MM.1S (cell line): Measurements from ENCODE around the gene ORMDL1.

Experiments used
- DNase-seq: peaks from one replicate; pipeline ENCODE4 v3.0.0-alpha.2; 2015
- H2AFZ ChIP-seq: fragments of 300-600 bp; sonication (generic); 2 replicates; pipeline ENCODE4 v1.6.0; 2016; ENCODE audit warnings: antibody characterized with exemption, low read length
- H3F3A ChIP-seq: fragments of 300-600 bp; sonication (generic); 2 replicates; pipeline ENCODE4 v1.6.1; 2016; ENCODE audit warnings: mild to moderate bottlenecking, antibody characterized with exemption, low read length, moderate library complexity, mixed read lengths; ENCODE audit not compliant: insufficient read depth
- H3K27ac ChIP-seq: fragments of 300-600 bp; sonication (generic); 2 replicates; pipeline ENCODE4 v1.5.1; 2016; ENCODE audit warnings: mild to moderate bottlenecking, low read length
- H3K27me3 ChIP-seq: fragments of 300-600 bp; sonication (generic); replicated peaks from 2 replicates; pipeline ENCODE4 v1.6.0; 2016; ENCODE audit warnings: low read length; ENCODE audit not compliant: insufficient read depth
- H3K36me3 ChIP-seq: fragments of 300-600 bp; sonication (generic); replicated peaks from 2 replicates; pipeline ENCODE4 v1.6.1; 2016; ENCODE audit warnings: mild to moderate bottlenecking, low read length, mixed read lengths; ENCODE audit not compliant: insufficient read depth
- H3K4me1 ChIP-seq: fragments of 300-600 bp; sonication (generic); 2 replicates; pipeline ENCODE4 v1.6.1; 2016; ENCODE audit warnings: low read length, mixed read lengths
- H3K4me2 ChIP-seq: fragments of 300-600 bp; sonication (generic); 2 replicates; pipeline ENCODE4 v1.6.0; 2016; ENCODE audit warnings: low read depth, low read length
- H3K4me3 ChIP-seq: fragments of 300-600 bp; sonication (generic); 2 replicates; pipeline ENCODE4 v1.5.1; 2016; ENCODE audit warnings: low read length, mixed read lengths
- H3K79me2 ChIP-seq: fragments of 300-600 bp; sonication (generic); 2 replicates; pipeline ENCODE4 v1.6.1; 2016; ENCODE audit warnings: mixed run types, low read length, mixed read lengths
- H3K9ac ChIP-seq: fragments of 300-600 bp; sonication (generic); 2 replicates; pipeline ENCODE4 v1.6.1; 2016; ENCODE audit warnings: low read length, mixed read lengths
- H3K9me2 ChIP-seq: fragments of 300-600 bp; sonication (generic); replicated peaks from 2 replicates; pipeline ENCODE4 v1.6.1; 2016; ENCODE audit warnings: mild to moderate bottlenecking, low read length, mixed read lengths; ENCODE audit not compliant: insufficient read depth
- H3K9me3 ChIP-seq: fragments of 300-600 bp; sonication (generic); replicated peaks from 2 replicates; pipeline ENCODE4 v1.6.1; 2016; ENCODE audit warnings: mild to moderate bottlenecking, low read length, mixed read lengths; ENCODE audit not compliant: insufficient read depth
- H4K20me1 ChIP-seq: fragments of 300-600 bp; sonication (generic); 2 replicates; pipeline ENCODE4 v1.6.1; 2016; ENCODE audit warnings: mild to moderate bottlenecking, low read length, moderate library complexity, mixed read lengths; ENCODE audit not compliant: insufficient read depth
- EZH2 ChIP-seq: fragments of 300-600 bp; sonication (generic); optimal IDR thresholded peaks from 2 replicates; pipeline ENCODE3; 2017; ENCODE audit warnings: low read depth, mild to moderate bottlenecking, antibody characterized with exemption, low read length, mixed read lengths
- EZH2phosphoT487 ChIP-seq: fragments of 300-600 bp; sonication (generic); IDR thresholded peaks from 2 replicates; pipeline ENCODE4 v1.6.1; 2018; ENCODE audit warnings: antibody characterized with exemption, low read length
- TF ChIP-seq, protein P1 (sequence below): fragments of 300-600 bp; sonication (generic); IDR thresholded peaks from 2 replicates; pipeline ENCODE4 v1.5.1; 2016; ENCODE audit warnings: antibody characterized with exemption, low read length, mixed read lengths

ORMDL1 gene

DNA sequence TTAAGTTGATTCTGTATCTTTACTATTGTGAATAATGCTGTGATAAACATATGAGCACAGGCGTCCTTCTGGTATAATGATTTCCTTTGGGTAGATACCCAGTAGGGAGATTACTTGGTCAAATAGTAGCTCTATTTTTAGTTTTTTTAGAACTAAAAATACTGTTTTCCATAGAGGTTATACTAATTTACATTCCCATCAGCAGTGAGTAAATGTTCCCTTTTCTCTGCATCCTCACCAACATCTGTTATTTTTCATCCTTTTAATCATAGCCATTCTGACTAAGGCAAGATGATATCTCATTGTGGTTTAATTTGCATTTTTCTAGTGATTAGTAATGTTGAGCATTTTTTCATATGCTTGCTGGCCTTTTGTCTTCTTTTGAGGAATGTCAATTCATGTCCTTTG is 35.2 kb upstream of the ORMDL1 start:
- no peak overlapping the region for H3K4me2 ChIP-seq
- no peaks in the 10 kb centered on the region; the same call in 1 of the 2 replicates for H4K20me1 ChIP-seq
- H3K9me2 ChIP-seq, result no peaks in the 10 kb centered on the region
- H3K4me3 ChIP-seq, result no peak overlapping the region
- no peaks in the 10 kb centered on the region for H3K27me3 ChIP-seq
- H3K27ac ChIP-seq, result no peak overlapping the region
- no peak for DNase-seq
- no peaks in the 10 kb centered on the region for H3K36me3 ChIP-seq
- no peak for TF ChIP-seq EZH2phosphoT487
- TF ChIP-seq EZH2, result no peak
- TF ChIP-seq, protein P1, sequence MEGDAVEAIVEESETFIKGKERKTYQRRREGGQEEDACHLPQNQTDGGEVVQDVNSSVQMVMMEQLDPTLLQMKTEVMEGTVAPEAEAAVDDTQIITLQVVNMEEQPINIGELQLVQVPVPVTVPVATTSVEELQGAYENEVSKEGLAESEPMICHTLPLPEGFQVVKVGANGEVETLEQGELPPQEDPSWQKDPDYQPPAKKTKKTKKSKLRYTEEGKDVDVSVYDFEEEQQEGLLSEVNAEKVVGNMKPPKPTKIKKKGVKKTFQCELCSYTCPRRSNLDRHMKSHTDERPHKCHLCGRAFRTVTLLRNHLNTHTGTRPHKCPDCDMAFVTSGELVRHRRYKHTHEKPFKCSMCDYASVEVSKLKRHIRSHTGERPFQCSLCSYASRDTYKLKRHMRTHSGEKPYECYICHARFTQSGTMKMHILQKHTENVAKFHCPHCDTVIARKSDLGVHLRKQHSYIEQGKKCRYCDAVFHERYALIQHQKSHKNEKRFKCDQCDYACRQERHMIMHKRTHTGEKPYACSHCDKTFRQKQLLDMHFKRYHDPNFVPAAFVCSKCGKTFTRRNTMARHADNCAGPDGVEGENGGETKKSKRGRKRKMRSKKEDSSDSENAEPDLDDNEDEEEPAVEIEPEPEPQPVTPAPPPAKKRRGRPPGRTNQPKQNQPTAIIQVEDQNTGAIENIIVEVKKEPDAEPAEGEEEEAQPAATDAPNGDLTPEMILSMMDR, result no peak
- no peaks in the 10 kb centered on the region for H3K4me1 ChIP-seq
- H3K9me3 ChIP-seq, result no peaks in the 10 kb centered on the region
- no peaks in the 10 kb centered on the region for H3F3A ChIP-seq
- no peak overlapping the region for H3K9ac ChIP-seq
- no peaks in the 10 kb centered on the region for H3K79me2 ChIP-seq
- H2AFZ ChIP-seq, result no peak overlapping the region

DNA sequence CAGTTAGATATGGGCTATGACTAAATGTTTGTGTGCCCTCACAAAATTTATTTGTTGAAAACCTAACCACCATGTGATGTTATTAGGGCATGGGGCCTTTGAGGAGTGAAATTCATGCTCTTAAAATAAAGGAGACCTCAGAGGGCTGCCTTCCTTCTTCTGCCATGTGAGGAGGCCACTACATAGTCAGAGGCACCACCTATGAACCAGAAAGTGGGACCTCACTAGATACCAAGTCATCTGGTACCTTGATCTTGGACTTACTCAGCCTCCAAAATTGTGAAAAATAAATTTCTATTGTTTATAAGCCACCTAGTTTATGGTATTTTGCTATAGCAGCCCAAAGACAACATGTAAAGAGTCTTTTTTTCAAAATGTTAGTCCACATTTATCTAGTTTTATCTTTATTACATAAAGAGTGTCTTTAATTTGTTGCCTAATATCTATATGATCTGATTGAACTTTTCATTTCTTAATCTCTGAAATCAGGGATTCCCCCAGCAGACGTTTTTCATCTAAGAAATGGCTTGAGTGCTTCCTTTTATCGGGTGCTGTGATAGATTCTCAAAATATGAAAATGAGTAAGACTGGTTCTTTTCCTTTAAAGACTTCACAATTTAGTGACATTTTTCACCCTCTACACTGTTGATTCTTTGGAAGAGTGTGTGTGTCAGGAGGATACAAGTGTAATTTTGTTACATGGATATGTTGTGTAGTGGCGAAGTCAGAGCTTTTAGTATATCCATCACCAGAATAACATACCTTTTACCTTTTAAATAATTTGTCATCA is 34.3 kb upstream of the ORMDL1 start:
- DNase-seq, result no peak
- Histone ChIP-seq H3K79me2 (no peaks in the 10 kb centered on the region), H3K4me1 (no peaks in the 10 kb centered on the region), H4K20me1 (no peaks in the 10 kb centered on the region; the same call in 1 of the 2 replicates), H3K9me2 (no peaks in the 10 kb centered on the region), H3K4me3 (no peak overlapping the region), H3K36me3 (no peaks in the 10 kb centered on the region), H3F3A (no peaks in the 10 kb centered on the region), H2AFZ (no peak overlapping the region), H3K27ac (no peak overlapping the region), H3K4me2 (no peak overlapping the region), H3K27me3 (no peaks in the 10 kb centered on the region), H3K9me3 (no peaks in the 10 kb centered on the region), H3K9ac (no peak overlapping the region)
- TF ChIP-seq EZH2phosphoT487 (no peak), EZH2 (no peak)
- TF ChIP-seq, protein P1, result no peak

DNA sequence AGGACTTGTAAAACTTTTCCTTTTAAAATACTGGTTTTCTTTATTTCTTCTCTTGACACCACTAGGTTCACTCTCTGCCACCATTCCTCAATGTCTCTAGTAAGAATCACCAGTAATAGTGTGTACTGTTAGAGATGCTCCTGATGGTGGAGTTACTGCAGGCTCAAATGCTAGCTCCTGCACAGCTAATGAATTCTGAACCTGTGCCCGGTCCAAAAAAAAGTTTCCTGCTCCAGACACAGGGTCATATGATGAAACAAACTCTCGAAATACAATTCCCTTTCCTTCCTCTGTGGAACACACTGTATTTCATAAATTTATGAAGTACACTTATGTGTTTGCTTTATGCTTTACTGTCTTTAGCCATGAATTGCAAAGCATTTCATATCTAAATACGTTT is 19.3 kb upstream of the ORMDL1 start:
- Histone ChIP-seq H4K20me1 (no peaks in the 10 kb centered on the region), H3K36me3 (peaks cover 4% of the 10 kb centered on the region; the same call in 1 of the 2 replicates)

More for the DNA sequence above, 19.3 kb upstream of the ORMDL1 start:
- no peaks in the 10 kb centered on the region for H3K9me3 ChIP-seq
- TF ChIP-seq, protein P1, result no peak
- TF ChIP-seq EZH2phosphoT487 (no peak), EZH2 (no peak)
- no peak overlapping the region for H3K4me2 ChIP-seq
- H3K27ac ChIP-seq, result no peak overlapping the region
- H3K9me2 ChIP-seq, result no peaks in the 10 kb centered on the region
- H3K4me1 ChIP-seq, result no peaks in the 10 kb centered on the region
- H3K4me3 ChIP-seq, result no peak overlapping the region
- no peak for DNase-seq
- H3K27me3 ChIP-seq, result no peaks in the 10 kb centered on the region
- no peaks in the 10 kb centered on the region for H3F3A ChIP-seq
- H2AFZ ChIP-seq, result no peak overlapping the region
- no peak overlapping the region for H3K9ac ChIP-seq
- H3K79me2 ChIP-seq, result no peaks in the 10 kb centered on the region
